ENCODE data around the gene SYNPO2.

Gene SYNPO2

DNA sequence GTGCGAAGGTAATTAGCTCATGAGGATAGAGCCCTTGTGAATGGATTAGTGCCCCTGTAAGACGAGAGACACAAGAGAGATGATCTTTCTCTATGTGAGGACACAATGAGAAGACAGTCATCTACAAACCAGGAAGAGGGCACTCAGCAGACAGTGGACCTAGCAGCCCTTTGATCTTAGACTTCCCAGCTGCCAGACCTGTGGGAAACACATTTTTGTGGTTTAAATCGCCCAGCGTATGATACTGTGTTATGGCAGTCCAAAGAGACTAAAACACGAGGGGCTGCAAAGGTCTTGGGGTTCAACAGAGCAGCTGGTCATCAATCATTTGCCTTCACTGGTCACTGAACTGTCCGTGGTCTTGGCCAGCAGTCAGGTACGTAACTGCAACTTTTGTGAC is 9.2 kb upstream of the SYNPO2 start:
- Histone ChIP-seq H3K9ac (ENCODE audit: low read length) (no peak overlapping the region), H3K4me2 (ENCODE audit: low read depth, low read length, poor library complexity, severe bottlenecking) (no peak overlapping the region), H3K27me3 (ENCODE audit: low read length) (no peaks in the 10 kb centered on the region), H2AFZ (ENCODE audit: low read depth, low read length, severe bottlenecking) (no peak overlapping the region), H3K79me2 (ENCODE audit: insufficient read depth, low read length) (no peaks in the 10 kb centered on the region), H4K20me1 (ENCODE audit: low read depth, low read length) (no peaks in the 10 kb centered on the region), H3F3A (ENCODE audit: insufficient read depth) (no peaks in the 10 kb centered on the region), H3K4me3 (ENCODE audit: insufficient read depth, low read length, poor library complexity, severe bottlenecking) (no peak overlapping the region), H3K9me2 (replicated peaks; ENCODE audit: insufficient read depth, low read length) (no peaks in the 10 kb centered on the region), H3K9me3 (ENCODE audit: insufficient read depth, low read length) (no peaks in the 10 kb centered on the region), H3K27ac (ENCODE audit: low read depth, low read length) (no peak overlapping the region), H3K36me3 (ENCODE audit: low read length) (no peaks in the 10 kb centered on the region)
- TF ChIP-seq EZH2phosphoT487 (conservative IDR thresholded peaks at IDR 0.05; ENCODE audit: low read length), result no peak
- TF ChIP-seq, protein P1, sequence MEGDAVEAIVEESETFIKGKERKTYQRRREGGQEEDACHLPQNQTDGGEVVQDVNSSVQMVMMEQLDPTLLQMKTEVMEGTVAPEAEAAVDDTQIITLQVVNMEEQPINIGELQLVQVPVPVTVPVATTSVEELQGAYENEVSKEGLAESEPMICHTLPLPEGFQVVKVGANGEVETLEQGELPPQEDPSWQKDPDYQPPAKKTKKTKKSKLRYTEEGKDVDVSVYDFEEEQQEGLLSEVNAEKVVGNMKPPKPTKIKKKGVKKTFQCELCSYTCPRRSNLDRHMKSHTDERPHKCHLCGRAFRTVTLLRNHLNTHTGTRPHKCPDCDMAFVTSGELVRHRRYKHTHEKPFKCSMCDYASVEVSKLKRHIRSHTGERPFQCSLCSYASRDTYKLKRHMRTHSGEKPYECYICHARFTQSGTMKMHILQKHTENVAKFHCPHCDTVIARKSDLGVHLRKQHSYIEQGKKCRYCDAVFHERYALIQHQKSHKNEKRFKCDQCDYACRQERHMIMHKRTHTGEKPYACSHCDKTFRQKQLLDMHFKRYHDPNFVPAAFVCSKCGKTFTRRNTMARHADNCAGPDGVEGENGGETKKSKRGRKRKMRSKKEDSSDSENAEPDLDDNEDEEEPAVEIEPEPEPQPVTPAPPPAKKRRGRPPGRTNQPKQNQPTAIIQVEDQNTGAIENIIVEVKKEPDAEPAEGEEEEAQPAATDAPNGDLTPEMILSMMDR (IDR thresholded peaks at IDR 0.05; ENCODE audit: insufficient read depth, low read length, poor library complexity, severe bottlenecking), result no peak

DNA sequence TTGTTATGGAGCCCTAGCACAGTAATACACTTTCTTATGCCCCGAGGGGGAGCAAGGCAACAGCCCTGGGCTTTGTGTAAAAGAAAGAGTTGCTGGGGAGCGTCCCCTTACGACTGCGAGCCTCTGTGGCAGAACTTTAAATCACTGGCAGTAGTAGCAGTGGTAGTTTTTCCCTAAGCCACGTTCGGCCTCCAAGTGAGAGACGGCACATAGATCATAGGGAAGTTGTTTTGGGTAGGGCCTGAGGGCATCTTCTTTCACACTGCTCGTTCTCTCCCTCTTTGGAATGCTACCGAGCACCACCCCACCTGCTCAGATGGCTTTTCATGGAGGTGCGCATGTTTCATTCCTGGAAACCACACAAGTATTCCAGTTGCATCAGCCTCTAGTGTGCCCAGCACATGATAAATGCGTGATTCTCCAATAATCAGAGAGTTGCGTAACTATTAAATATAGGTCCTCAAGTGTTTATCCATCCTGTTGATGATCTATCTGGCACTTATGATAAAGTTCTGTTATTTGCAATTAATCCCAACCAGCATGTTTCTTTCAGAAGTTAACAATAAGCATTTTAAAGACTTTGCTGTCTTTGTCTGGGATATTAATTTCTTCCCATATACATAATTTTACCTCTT is 7.0 kb upstream of the SYNPO2 start:
- Histone ChIP-seq H3K9ac (ENCODE audit: low read length) (no peak overlapping the region), H3K36me3 (ENCODE audit: low read length) (no peaks in the 10 kb centered on the region), H3K4me3 (ENCODE audit: insufficient read depth, low read length, poor library complexity, severe bottlenecking) (no peak overlapping the region), H4K20me1 (ENCODE audit: low read depth, low read length) (no peaks in the 10 kb centered on the region), H3K9me2 (replicated peaks; ENCODE audit: insufficient read depth, low read length) (no peaks in the 10 kb centered on the region), H3K27ac (ENCODE audit: low read depth, low read length) (no peak overlapping the region), H3K9me3 (ENCODE audit: insufficient read depth, low read length) (no peaks in the 10 kb centered on the region), H3F3A (ENCODE audit: insufficient read depth) (no peaks in the 10 kb centered on the region), H3K27me3 (ENCODE audit: low read length) (no peaks in the 10 kb centered on the region), H3K4me2 (ENCODE audit: low read depth, low read length, poor library complexity, severe bottlenecking) (no peak overlapping the region), H2AFZ (ENCODE audit: low read depth, low read length, severe bottlenecking) (no peak overlapping the region), H3K79me2 (ENCODE audit: insufficient read depth, low read length) (no peaks in the 10 kb centered on the region)
- no peak for TF ChIP-seq EZH2phosphoT487 (conservative IDR thresholded peaks at IDR 0.05; ENCODE audit: low read length)
- TF ChIP-seq, protein P1 (IDR thresholded peaks at IDR 0.05; ENCODE audit: insufficient read depth, low read length, poor library complexity, severe bottlenecking), result no peak

DNA sequence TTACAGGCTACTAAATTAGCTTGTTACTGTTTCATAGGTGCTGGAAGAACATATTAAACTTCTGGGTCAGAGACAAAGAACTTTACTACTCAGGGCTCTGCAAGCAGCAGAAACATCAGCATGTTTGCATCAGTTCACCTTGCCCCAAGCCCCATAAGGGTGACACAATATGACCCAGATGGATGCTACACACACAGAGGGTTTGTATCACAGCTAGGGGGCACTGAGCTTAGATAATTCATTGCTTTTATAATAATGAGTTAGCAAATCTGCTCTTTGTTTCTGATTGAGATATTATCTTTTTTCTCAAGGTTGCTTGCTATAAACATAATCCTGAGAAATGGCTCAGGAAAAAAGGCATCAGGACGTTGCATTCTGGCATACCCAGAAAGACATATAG is 4.8 kb upstream of the SYNPO2 start:
- TF ChIP-seq, protein P1 (IDR thresholded peaks at IDR 0.05; ENCODE audit: insufficient read depth, low read length, poor library complexity, severe bottlenecking), result no peak
- no peak for TF ChIP-seq EZH2phosphoT487 (conservative IDR thresholded peaks at IDR 0.05; ENCODE audit: low read length)
- no peak overlapping the region for H3K9ac ChIP-seq (ENCODE audit: low read length)
- no peak overlapping the region for H3K27ac ChIP-seq (ENCODE audit: low read depth, low read length)
- no peak overlapping the region for H3K4me3 ChIP-seq (ENCODE audit: insufficient read depth, low read length, poor library complexity, severe bottlenecking)
- H2AFZ ChIP-seq (ENCODE audit: low read depth, low read length, severe bottlenecking), result no peak overlapping the region
- no peaks in the 10 kb centered on the region for H3K27me3 ChIP-seq (ENCODE audit: low read length)
- no peaks in the 10 kb centered on the region for H3K9me2 ChIP-seq (replicated peaks; ENCODE audit: insufficient read depth, low read length)
- H3K4me2 ChIP-seq (ENCODE audit: low read depth, low read length, poor library complexity, severe bottlenecking), result no peak overlapping the region
- H3F3A ChIP-seq (ENCODE audit: insufficient read depth), result no peaks in the 10 kb centered on the region
- no peaks in the 10 kb centered on the region for H3K36me3 ChIP-seq (ENCODE audit: low read length)
- H3K79me2 ChIP-seq (ENCODE audit: insufficient read depth, low read length), result no peaks in the 10 kb centered on the region
- no peaks in the 10 kb centered on the region for H4K20me1 ChIP-seq (ENCODE audit: low read depth, low read length)
- H3K9me3 ChIP-seq (ENCODE audit: insufficient read depth, low read length), result no peaks in the 10 kb centered on the region
